Breast epithelium (tissue), 3 donors: ENCODE data around the gene NFKB1.

Experiments used
- POLR2AphosphoS5 ChIP-seq, 3 donors: sonication (generic); formaldehyde crosslinking; IDR thresholded peaks; one replicate each; pipeline ENCODE4 v1.6.1; 2017; ENCODE audit warnings: antibody characterized with exemption in 3 of 3
- TF ChIP-seq, protein P1 (sequence below), 3 donors: fragments of 450-650 bp; IDR thresholded peaks; one replicate each; pipeline ENCODE4 v1.5.1; 2016 to 2017; ENCODE audit warnings: antibody characterized with exemption in 3 of 3, mild to moderate bottlenecking in 3 of 3, moderate library complexity in 3 of 3

DNA sequence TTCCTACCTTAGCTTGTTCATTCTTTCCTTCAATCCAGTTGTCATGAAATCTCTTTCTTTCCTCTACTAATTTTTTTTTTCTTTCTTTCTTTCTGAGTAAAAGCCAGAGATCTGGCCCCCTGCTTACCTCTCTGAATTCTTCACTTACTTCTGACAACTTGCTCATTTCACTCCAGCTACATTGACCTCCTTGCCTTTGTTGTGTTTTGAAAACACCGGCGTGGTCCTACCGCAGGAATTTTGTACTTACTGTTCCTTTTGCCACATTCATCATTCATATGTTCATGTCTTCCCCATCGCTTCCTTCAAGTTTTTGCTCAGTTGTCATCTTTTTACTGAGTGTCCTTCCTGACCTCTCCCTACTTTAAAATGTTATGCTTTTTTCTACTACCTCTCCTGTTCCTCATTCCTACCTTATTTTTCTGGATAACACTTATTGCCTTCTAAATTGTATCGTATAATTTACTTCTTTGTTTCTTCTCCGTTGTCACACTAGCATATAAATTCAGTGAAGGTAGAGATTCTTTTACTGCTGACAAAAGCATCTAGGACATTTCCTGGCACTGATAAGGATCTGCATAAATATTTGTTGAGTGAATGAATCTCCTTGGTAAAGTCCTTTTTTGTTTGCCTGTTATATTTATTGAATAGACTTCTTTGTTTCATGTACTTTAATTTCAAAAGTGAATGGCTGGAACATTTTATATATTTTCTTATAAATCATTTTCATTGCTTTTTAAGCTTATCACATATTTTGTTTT, 74.4 kb downstream of the NFKB1 start:
- TF ChIP-seq, protein P1, sequence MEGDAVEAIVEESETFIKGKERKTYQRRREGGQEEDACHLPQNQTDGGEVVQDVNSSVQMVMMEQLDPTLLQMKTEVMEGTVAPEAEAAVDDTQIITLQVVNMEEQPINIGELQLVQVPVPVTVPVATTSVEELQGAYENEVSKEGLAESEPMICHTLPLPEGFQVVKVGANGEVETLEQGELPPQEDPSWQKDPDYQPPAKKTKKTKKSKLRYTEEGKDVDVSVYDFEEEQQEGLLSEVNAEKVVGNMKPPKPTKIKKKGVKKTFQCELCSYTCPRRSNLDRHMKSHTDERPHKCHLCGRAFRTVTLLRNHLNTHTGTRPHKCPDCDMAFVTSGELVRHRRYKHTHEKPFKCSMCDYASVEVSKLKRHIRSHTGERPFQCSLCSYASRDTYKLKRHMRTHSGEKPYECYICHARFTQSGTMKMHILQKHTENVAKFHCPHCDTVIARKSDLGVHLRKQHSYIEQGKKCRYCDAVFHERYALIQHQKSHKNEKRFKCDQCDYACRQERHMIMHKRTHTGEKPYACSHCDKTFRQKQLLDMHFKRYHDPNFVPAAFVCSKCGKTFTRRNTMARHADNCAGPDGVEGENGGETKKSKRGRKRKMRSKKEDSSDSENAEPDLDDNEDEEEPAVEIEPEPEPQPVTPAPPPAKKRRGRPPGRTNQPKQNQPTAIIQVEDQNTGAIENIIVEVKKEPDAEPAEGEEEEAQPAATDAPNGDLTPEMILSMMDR (IDR thresholded peaks at IDR 0.05) = no peak
- TF ChIP-seq POLR2AphosphoS5 (IDR thresholded peaks at IDR 0.05) = no peak
